Pancreas (tissue), 10 donors: ENCODE data around the gene ENDOG. TPM values are rescaled to one million over a fixed set of nuclear protein-coding genes. Genes with fewer than 3 reads are reported as not detected.

Experiments
- ATAC-seq, 4 donors: fragments of 200-7000 bp; cut with Tn5 transposase; one replicate each; pipeline versions ENCODE4 v1.8.0 to v1.9.1; 2020; ENCODE audit warnings: mild to moderate bottlenecking in 4 of 4, moderate library complexity in 4 of 4
- DNase-seq, 6 donors: peaks; one replicate each; pipeline ENCODE4 v3.0.0-alpha.2; 2020
- FAIRE-seq: peaks from 2 replicates; lab custom pipeline; 2012; peaks lifted over from hg19 to GRCh38; lab: Jason Lieb, UNC
- H3K27ac ChIP-seq, 4 donors: fragments of 200-600 bp; sonication (generic); 1 replicate in 3 of 4; 2 replicates in 1 of 4; pipeline versions ENCODE4 v1.5.0 to v1.8.0; 2020
- H3K27me3 ChIP-seq, 4 donors: fragments of 200-600 bp; one replicate each; pipeline ENCODE4 v1.8.0; 2021
- H3K36me3 ChIP-seq, 3 donors: fragments of 200-600 bp; sonication (generic) in 1 of 3; one replicate each; pipeline versions ENCODE4 v1.5.0 to v1.8.0; 2020 to 2021
- H3K4me1 ChIP-seq, 3 donors: fragments of 200-600 bp; one replicate each; pipeline ENCODE4 v1.8.0; 2021
- H3K4me3 ChIP-seq, 4 donors: fragments of 200-600 bp; sonication (generic) in 2 of 4; one replicate each; pipeline versions ENCODE4 v1.5.0 to v1.8.0; 2020 to 2021
- H3K9me3 ChIP-seq, 4 donors: fragments of 200-600 bp; one replicate each; pipeline ENCODE4 v1.8.0; 2021
- WGBS, 2 donors: extraction: QIAGEN DNeasy Blood & Tissue Kit; methylation state at CpG; one replicate each; pipeline ENCODE4 v1.1.7; 2013; 5-methylcytosine and 5-hydroxymethylcytosine counted together
- intact Hi-C, 3 donors: fragments of 100-400 bp; cut with DNase I; formaldehyde crosslinking; loops; one replicate each; pipeline versions ENCODE4 v1.11.1 to v1.14.2; 2022
- polyA plus RNA-seq, 2 donors: library from polyadenylated mRNA; stranded (reverse); fragments of 200-250 nt; gene quantifications; one replicate each; pipeline ENCODE4 v1.2.3, GENCODE V29; 2013
- total RNA-seq, 6 donors: library from RNA; stranded (reverse); fragmentation: NEBNext Ultra II Directional in 4 of 6; extraction: Animal tissue kit (Norgen Biotek cat#: 25700) in 4 of 6; gene quantifications; one replicate each; pipeline versions ENCODE4 v1.2.1 to v1.2.4, GENCODE V29; 2021 to 2023
- TF ChIP-seq, protein P1 (sequence below), 4 donors: fragments of 200-600 bp; sonication (generic) in 3 of 4; IDR thresholded peaks; one replicate each; pipeline versions ENCODE4 v1.5.0 to v1.8.0; 2021; ENCODE audit warnings: antibody characterized with exemption in 4 of 4
- donor health status: healthy with polysubstance abuse.
- donor health status: DM: no; HTN: no; CAD: no; lungs with moderate emphysema.
- donor health status: DM: no; HTN: no; CAD: no.
- donor health status: control.
- donor health status: control.
- donor health status: Bipolar disorder and iron deficiency.
- donor health status: DM: yes; HTN: yes; CAD: no.
- donor health status: DM: no; HTN: no; CAD: no.
- donor health status: DM: no; HTN: no; CAD: no.
- donor health status: DM: yes; HTN: yes; CAD: no.

ENDOG gene
- 10 to 100 TPM; 12.2 to 23.0 (median 14.3) TPM for total RNA-seq
- 10 to 100 TPM; 14.0 to 16.0 TPM for polyA plus RNA-seq

DNA sequence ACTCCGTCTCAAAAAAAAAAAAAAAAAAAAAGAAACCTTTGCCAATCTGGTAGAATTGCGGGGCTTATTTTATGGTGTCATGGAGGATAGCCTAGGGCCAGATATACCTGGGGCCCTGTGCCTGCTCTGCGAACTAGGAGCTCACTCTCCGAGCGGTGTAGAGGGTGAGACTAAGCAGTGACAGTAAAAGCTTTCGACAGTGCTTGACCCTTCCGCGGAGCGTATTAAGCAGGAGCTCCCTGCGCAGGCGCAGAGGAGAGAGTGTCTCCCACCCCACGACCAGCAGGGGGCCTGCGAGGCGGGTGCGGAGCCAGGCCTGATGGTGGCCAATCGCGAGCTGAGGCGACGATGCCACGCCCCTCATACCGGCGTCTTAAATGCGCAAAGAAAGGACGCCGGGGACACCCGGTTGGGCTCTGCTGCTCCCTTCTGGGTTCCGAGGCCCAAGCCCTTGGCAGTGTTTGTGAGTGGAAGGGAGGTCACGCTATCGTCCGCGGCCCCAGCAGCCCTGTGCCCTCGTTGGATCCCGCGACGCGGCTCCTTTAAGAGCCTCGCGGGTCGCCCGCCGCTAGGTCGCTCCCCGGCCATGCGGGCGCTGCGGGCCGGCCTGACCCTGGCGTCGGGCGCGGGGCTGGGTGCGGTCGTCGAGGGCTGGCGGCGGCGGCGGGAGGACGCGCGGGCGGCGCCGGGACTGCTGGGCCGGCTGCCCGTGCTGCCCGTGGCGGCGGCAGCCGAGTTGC, at the start of gene ENDOG:
Gene ENDOG (plus strand): TSS at position 402 of the 740 bp plus-strand sequence. CDS start 185 bp downstream, at position 587.
- WGBS, 2 donors: 0 to 1% methylated on average over 55 to 70 of the region's 70 CpGs
- H3K4me1 ChIP-seq: peaks cover 0 to 8% (median 0%) of the 10 kb centered on the region in 3 donors
- DNase-seq (peak; percentile 95 to 99 (median 98)), ATAC-seq (peak; percentile 94 to 99 (median 96)), FAIRE-seq (no peak)
- H3K27me3 ChIP-seq: no peaks in the 10 kb centered on the region
- intact Hi-C loops: no loop called here
- H3K36me3 ChIP-seq: peaks cover 0 to 8% (median 0%) of the 10 kb centered on the region in 3 donors
- TF ChIP-seq, protein P1, sequence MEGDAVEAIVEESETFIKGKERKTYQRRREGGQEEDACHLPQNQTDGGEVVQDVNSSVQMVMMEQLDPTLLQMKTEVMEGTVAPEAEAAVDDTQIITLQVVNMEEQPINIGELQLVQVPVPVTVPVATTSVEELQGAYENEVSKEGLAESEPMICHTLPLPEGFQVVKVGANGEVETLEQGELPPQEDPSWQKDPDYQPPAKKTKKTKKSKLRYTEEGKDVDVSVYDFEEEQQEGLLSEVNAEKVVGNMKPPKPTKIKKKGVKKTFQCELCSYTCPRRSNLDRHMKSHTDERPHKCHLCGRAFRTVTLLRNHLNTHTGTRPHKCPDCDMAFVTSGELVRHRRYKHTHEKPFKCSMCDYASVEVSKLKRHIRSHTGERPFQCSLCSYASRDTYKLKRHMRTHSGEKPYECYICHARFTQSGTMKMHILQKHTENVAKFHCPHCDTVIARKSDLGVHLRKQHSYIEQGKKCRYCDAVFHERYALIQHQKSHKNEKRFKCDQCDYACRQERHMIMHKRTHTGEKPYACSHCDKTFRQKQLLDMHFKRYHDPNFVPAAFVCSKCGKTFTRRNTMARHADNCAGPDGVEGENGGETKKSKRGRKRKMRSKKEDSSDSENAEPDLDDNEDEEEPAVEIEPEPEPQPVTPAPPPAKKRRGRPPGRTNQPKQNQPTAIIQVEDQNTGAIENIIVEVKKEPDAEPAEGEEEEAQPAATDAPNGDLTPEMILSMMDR (IDR thresholded peaks at IDR 0.05): peak; percentile 96 to 98 (median 97)
- no peaks in the 10 kb centered on the region for H3K9me3 ChIP-seq
- peak within 1 kb of the TSS; percentile 56 to 77 (median 66) for H3K27ac ChIP-seq
- peak within 1 kb of the TSS; percentile 47 to 72 (median 60) for H3K4me3 ChIP-seq

- no peak for ATAC-seq
- Histone ChIP-seq H3K36me3 (no peaks in the 10 kb centered on the region), H3K4me1 (peaks cover 0 to 17% (median 6%) of the 10 kb centered on the region in 3 donors), H3K27me3 (no peaks in the 10 kb centered on the region), H3K9me3 (no peaks in the 10 kb centered on the region), H3K27ac (no peak overlapping the region), H3K4me3 (no peak overlapping the region)
- TF ChIP-seq, protein P1 (IDR thresholded peaks at IDR 0.05): no peak
- DNase-seq: no peak
- no peak for FAIRE-seq
- intact Hi-C loops: no loop called here
- WGBS, 2 donors: 83 to 84% methylated on average over 6 of the region's 6 CpGs
These were observed 49.7 kb upstream of the ENDOG start for GRCh38 chr9:128768606-128769005.

- Histone ChIP-seq H3K9me3 (no peaks in the 10 kb centered on the region), H3K4me3 (peak overlapping the region in 3 of 4 donors; percentile 74 to 87 (median 77)), H3K27me3 (no peaks in the 10 kb centered on the region), H3K4me1 (peaks cover 0 to 12% (median 6%) of the 10 kb centered on the region in 3 donors), H3K36me3 (no peaks in the 10 kb centered on the region), H3K27ac (peak overlapping the region in 3 of 4 donors; percentile 90 to 98 (median 95))
- ATAC-seq (no peak), FAIRE-seq (no peak), DNase-seq (no peak)
- intact Hi-C loops: no loop called here
- 53 to 63% methylated on average over 11 of the region's 11 CpGs for WGBS, 2 donors
- TF ChIP-seq, protein P1 (IDR thresholded peaks at IDR 0.05): no peak
These were observed 47.8 kb upstream of the ENDOG start for GRCh38 chr9:128770286-128771030.

- Histone ChIP-seq H3K4me3 (peak overlapping the region; percentile 74 to 93 (median 82)), H3K36me3 (no peaks in the 10 kb centered on the region), H3K9me3 (no peaks in the 10 kb centered on the region), H3K27me3 (no peaks in the 10 kb centered on the region), H3K27ac (peak overlapping the region; percentile 90 to 98 (median 94)), H3K4me1 (peaks cover 0 to 8% (median 6%) of the 10 kb centered on the region in 3 donors)
- FAIRE-seq (no peak), ATAC-seq (peak; percentile 16 to 51 (median 34)), DNase-seq (peak in 1 of 6 donors; percentile 22)
- WGBS, 2 donors: 0% methylated on average over 24 to 28 of the region's 28 CpGs
- TF ChIP-seq, protein P1 (IDR thresholded peaks at IDR 0.05): no peak
- intact Hi-C loops: no loop called here
These were observed 47.1 kb upstream of the ENDOG start for GRCh38 chr9:128771094-128771721.
